ENCODE measurements around the gene NEUROG1. TPM values are rescaled to one million over a fixed set of nuclear protein-coding genes. Genes with fewer than 3 reads are reported as not detected.

NEUROG1 gene
- total and polyA plus RNA-seq, 2 experiments from 2014 or later = 0.16 TPM; not detected in 1

DNA sequence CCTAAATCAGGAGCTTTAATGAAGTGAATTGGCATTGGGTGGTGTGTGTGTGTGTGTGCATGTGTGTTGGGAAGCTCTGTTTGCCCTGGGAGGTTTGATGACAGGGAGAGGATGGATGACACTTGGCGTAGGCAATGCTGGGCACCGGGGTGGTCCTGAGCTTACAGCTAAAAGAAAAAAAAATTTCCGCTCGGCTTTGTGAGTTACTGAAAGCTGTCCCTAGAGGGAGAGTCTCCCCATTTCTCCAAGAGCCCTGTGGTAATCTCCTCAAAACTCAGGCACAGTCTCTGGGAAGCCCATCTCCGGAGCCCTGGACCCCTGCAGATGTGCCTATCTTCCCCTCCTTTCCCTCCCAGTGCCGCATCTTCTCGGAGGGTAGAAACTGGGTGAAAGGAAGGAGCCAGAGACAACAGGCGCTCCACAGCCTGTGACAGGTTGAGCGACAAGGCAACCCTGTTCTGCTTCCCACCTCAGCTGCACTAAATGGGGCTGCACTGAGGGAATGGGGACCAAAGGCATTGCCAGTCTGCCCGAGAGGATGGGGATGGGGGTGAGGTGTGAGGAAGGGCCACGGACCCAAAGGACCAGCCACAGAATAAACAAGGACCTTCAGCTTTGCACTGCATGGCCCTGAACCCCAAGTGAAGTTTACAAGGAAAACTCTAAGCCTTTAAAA lies 47.8 kb downstream of the NEUROG1 start:
- no peak overlapping the region for H2AFZ ChIP-seq
- H3K4me2 ChIP-seq = peak overlapping the region; percentile 85
- H3F3A ChIP-seq (replicated peaks; ENCODE audit: low read depth) = peaks cover 13% of the 10 kb centered on the region; the same call in 1 of the 2 replicates
- peak overlapping the region; percentile 57 for H3K4me3 ChIP-seq
- H3K36me3 ChIP-seq (ENCODE audit: insufficient read depth) = no peaks in the 10 kb centered on the region
- peaks cover 100% of the 10 kb centered on the region for H3K27me3 ChIP-seq (ENCODE audit: insufficient read depth)
- Mint-ChIP-seq H3K9me3 (peaks cover 5% of the 10 kb centered on the region; the same call in 2 of the 3 replicates), H3K27ac (no peak overlapping the region), H3K27me3 (ENCODE audit: insufficient read depth, low read depth, poor library complexity) (peaks cover 94% of the 10 kb centered on the region), H3K4me1 (peaks cover 42% of the 10 kb centered on the region), H3K36me3 (ENCODE audit: low read depth) (no peaks in the 10 kb centered on the region), H3K4me3 (peak overlapping the region; percentile 71)
- no peaks in the 10 kb centered on the region for H3K9me2 ChIP-seq (ENCODE audit: insufficient read depth)
- no peaks in the 10 kb centered on the region for H3K79me2 ChIP-seq (replicated peaks; ENCODE audit: insufficient read depth)
- H3K27ac ChIP-seq (ENCODE audit: low read depth) = no peak overlapping the region
- no peak for ATAC-seq
- peaks cover 58% of the 10 kb centered on the region for H3K4me1 ChIP-seq (ENCODE audit: insufficient read depth)
- DNase-seq (ENCODE audit: low spot score) = peak; percentile 78
- H4K20me1 ChIP-seq (replicated peaks; ENCODE audit: insufficient read depth) = peaks cover 30% of the 10 kb centered on the region
- no peak for TF ChIP-seq ZNF331 (CRISPR knock-in tag; IDR thresholded peaks at IDR 0.05; ENCODE audit: low read depth)
- no peak for TF ChIP-seq CREB1 (CRISPR knock-in tag; IDR thresholded peaks at IDR 0.05; ENCODE audit: low read depth)
- no peak for TF ChIP-seq POLR2AphosphoS5 (IDR thresholded peaks at IDR 0.05; ENCODE audit: low read depth)
- TF ChIP-seq, protein P1, sequence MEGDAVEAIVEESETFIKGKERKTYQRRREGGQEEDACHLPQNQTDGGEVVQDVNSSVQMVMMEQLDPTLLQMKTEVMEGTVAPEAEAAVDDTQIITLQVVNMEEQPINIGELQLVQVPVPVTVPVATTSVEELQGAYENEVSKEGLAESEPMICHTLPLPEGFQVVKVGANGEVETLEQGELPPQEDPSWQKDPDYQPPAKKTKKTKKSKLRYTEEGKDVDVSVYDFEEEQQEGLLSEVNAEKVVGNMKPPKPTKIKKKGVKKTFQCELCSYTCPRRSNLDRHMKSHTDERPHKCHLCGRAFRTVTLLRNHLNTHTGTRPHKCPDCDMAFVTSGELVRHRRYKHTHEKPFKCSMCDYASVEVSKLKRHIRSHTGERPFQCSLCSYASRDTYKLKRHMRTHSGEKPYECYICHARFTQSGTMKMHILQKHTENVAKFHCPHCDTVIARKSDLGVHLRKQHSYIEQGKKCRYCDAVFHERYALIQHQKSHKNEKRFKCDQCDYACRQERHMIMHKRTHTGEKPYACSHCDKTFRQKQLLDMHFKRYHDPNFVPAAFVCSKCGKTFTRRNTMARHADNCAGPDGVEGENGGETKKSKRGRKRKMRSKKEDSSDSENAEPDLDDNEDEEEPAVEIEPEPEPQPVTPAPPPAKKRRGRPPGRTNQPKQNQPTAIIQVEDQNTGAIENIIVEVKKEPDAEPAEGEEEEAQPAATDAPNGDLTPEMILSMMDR (conservative IDR thresholded peaks at IDR 0.05; ENCODE audit: low read depth in 2 of 2) = 0 out of 4 replicates have a peak, but pooled peaks of 1 of the 2 experiments have one; percentile 21
- no peak for TF ChIP-seq NANOG (IDR thresholded peaks at IDR 0.05; ENCODE audit: borderline replicate concordance)
- TF ChIP-seq STAT1 (IDR thresholded peaks at IDR 0.05; ENCODE audit: unreplicated experiment) = no peak
- TF ChIP-seq EZH2 (IDR thresholded peaks at IDR 0.05; ENCODE audit: low read depth, unreplicated experiment) = peak; percentile 70

DNA sequence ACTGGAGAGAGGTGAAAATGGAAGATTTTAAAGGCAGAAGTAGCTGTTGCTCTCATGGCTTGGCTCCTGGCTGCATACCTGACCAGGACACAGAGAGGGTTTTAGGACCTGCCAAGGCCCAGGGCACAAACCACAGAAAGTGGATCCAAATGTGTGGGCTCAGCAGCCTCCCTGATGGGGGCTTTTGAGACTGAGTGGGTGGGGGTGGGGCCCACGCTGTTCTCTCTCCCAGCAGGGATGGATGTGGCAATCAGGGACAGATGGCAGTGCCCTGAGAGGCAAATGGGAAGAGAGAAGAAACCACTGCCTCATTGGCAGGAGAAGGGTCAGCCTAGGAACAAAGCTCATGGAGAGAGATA lies 48.7 kb downstream of the NEUROG1 start:
- H3K4me1 Mint-ChIP-seq = peaks cover 40% of the 10 kb centered on the region
- H3K4me2 ChIP-seq = no peak overlapping the region
- peaks cover 55% of the 10 kb centered on the region for H3K4me1 ChIP-seq (ENCODE audit: insufficient read depth)
- no peak overlapping the region for H3K4me3 Mint-ChIP-seq
- no peaks in the 10 kb centered on the region for H3K36me3 Mint-ChIP-seq (ENCODE audit: low read depth)
- no peak overlapping the region for H3K4me3 ChIP-seq
- no peak overlapping the region for H3K27ac Mint-ChIP-seq
- H3K36me3 ChIP-seq (ENCODE audit: insufficient read depth) = no peaks in the 10 kb centered on the region
- peaks cover 5% of the 10 kb centered on the region; the same call in 2 of the 3 replicates for H3K9me3 Mint-ChIP-seq
- H3K27ac ChIP-seq (ENCODE audit: low read depth) = no peak overlapping the region
- peaks cover 13% of the 10 kb centered on the region; the same call in 1 of the 2 replicates for H3F3A ChIP-seq (replicated peaks; ENCODE audit: low read depth)
- H3K27me3 ChIP-seq (ENCODE audit: insufficient read depth) = peaks cover 100% of the 10 kb centered on the region
- no peak for DNase-seq (ENCODE audit: low spot score)
- no peak for ATAC-seq
- H3K9me2 ChIP-seq (ENCODE audit: insufficient read depth) = no peaks in the 10 kb centered on the region
- no peaks in the 10 kb centered on the region for H3K79me2 ChIP-seq (replicated peaks; ENCODE audit: insufficient read depth)
- H4K20me1 ChIP-seq (replicated peaks; ENCODE audit: insufficient read depth) = peaks cover 28% of the 10 kb centered on the region
- H2AFZ ChIP-seq = no peak overlapping the region
- H3K27me3 Mint-ChIP-seq (ENCODE audit: insufficient read depth, low read depth, poor library complexity) = peaks cover 86% of the 10 kb centered on the region
- TF ChIP-seq, protein P2, sequence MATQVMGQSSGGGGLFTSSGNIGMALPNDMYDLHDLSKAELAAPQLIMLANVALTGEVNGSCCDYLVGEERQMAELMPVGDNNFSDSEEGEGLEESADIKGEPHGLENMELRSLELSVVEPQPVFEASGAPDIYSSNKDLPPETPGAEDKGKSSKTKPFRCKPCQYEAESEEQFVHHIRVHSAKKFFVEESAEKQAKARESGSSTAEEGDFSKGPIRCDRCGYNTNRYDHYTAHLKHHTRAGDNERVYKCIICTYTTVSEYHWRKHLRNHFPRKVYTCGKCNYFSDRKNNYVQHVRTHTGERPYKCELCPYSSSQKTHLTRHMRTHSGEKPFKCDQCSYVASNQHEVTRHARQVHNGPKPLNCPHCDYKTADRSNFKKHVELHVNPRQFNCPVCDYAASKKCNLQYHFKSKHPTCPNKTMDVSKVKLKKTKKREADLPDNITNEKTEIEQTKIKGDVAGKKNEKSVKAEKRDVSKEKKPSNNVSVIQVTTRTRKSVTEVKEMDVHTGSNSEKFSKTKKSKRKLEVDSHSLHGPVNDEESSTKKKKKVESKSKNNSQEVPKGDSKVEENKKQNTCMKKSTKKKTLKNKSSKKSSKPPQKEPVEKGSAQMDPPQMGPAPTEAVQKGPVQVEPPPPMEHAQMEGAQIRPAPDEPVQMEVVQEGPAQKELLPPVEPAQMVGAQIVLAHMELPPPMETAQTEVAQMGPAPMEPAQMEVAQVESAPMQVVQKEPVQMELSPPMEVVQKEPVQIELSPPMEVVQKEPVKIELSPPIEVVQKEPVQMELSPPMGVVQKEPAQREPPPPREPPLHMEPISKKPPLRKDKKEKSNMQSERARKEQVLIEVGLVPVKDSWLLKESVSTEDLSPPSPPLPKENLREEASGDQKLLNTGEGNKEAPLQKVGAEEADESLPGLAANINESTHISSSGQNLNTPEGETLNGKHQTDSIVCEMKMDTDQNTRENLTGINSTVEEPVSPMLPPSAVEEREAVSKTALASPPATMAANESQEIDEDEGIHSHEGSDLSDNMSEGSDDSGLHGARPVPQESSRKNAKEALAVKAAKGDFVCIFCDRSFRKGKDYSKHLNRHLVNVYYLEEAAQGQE (IDR thresholded peaks at IDR 0.05; ENCODE audit: unreplicated experiment) = no peak
- TF ChIP-seq ZNF331 (CRISPR knock-in tag; IDR thresholded peaks at IDR 0.05; ENCODE audit: low read depth) (no peak), NANOG (IDR thresholded peaks at IDR 0.05; ENCODE audit: borderline replicate concordance) (no peak), ZNF462 (CRISPR knock-in tag; IDR thresholded peaks at IDR 0.05) (no peak)
